SHP77 (cell line): ENCODE data around the gene NUP62.

Source experiments
- DNase-seq, 2 experiments: peaks; one replicate each; lab custom pipeline; 2025; lab: John Stamatoyannopoulos, UW

NUP62 gene

GRCh38 chr19:49896863-49897621, 32.3 kb downstream of the NUP62 start, which contains the start of gene IL4I1:
IL4I1 (minus strand) TSS chr19:49896887; CDS start chr19:49896160, 727 bp downstream.
- DNase-seq: no peak

- DNase-seq: no peak
Measured at GRCh38 chr19:49895566-49896297, 33.6 kb downstream of the NUP62 start.

- DNase-seq: no peak
Measured at GRCh38 chr19:49894879-49895565, 34.3 kb downstream of the NUP62 start.

GRCh38 chr19:49894011-49894664, 35.2 kb downstream of the NUP62 start:
- no peak for DNase-seq

- no peak for DNase-seq
Measured at GRCh38 chr19:49892716-49893115, 36.6 kb downstream of the NUP62 start.

GRCh38 chr19:49891393-49891792, 37.9 kb downstream of the NUP62 start:
- no peak for DNase-seq

GRCh38 chr19:49890349-49891311, 38.7 kb downstream of the NUP62 start:
- peak; percentile 14 to 44 for DNase-seq

GRCh38 chr19:49889687-49890348, 39.5 kb downstream of the NUP62 start:
- no peak for DNase-seq

- no peak for DNase-seq
Measured at GRCh38 chr19:49889038-49889686, 40.1 kb downstream of the NUP62 start.

- DNase-seq: no peak
Measured at GRCh38 chr19:49888510-49888824, 40.8 kb downstream of the NUP62 start.

- no peak for DNase-seq
Measured at GRCh38 chr19:49887665-49888509, 41.4 kb downstream of the NUP62 start.

GRCh38 chr19:49887037-49887664, 42.2 kb downstream of the NUP62 start:
- no peak for DNase-seq

GRCh38 chr19:49884760-49885159, 44.5 kb downstream of the NUP62 start:
- no peak for DNase-seq

GRCh38 chr19:49884109-49884508, 45.2 kb downstream of the NUP62 start:
- DNase-seq: no peak

- no peak for DNase-seq
Measured at GRCh38 chr19:49883094-49883493, 46.2 kb downstream of the NUP62 start.

- DNase-seq: no peak
Measured at GRCh38 chr19:49882643-49883042, 46.7 kb downstream of the NUP62 start.

- DNase-seq: no peak
Measured at GRCh38 chr19:49881672-49882394, 47.5 kb downstream of the NUP62 start.

- DNase-seq: no peak
Measured at GRCh38 chr19:49881186-49881585, 48.1 kb downstream of the NUP62 start.
